H1 (cell line): ENCODE data around the gene HOXA6. TPM values are rescaled to one million over a fixed set of nuclear protein-coding genes. Genes with fewer than 3 reads are reported as not detected.

Experiments
- EZH2 ChIP-seq: fragments of 200-600 bp; sonication (generic); IDR thresholded peaks from 2 replicates; pipeline ENCODE4 v1.7.1; 2012; ENCODE audit warnings: low read depth, mild to moderate bottlenecking, moderate library complexity, low read length, inconsistent platforms; ENCODE audit not compliant: severe bottlenecking
- HDAC6 ChIP-seq: IDR thresholded peaks from one replicate; pipeline ENCODE4 v1.7.1; 2012; ENCODE audit warnings: low read depth, mild to moderate bottlenecking, inconsistent platforms, low read length, moderate library complexity
- polyA plus RNA-seq, 7 experiments: library from polyadenylated mRNA; depleted of rRNA in 3 of 7; stranded (reverse) in 5 of 7; unstranded in 2 of 7; fragments of >200 nt in 5 of 7; fragments of 200-250 nt in 2 of 7; gene quantifications; 1 replicate in 5 of 7; 2 replicates in 1 of 7; 4 replicates in 1 of 7; pipeline versions ENCODE4 v1.2.1 to v1.2.3, GENCODE V29; 2011 to 2013; ENCODE audit warnings: missing spikeins in 2 of 7, mixed read lengths in 2 of 7
- total RNA-seq: library from RNA; stranded (reverse); fragmentation: NEBNext Ultra II Directional; extraction: Animal tissue kit (Norgen Biotek cat#: 25700); gene quantifications from 2 replicates; pipeline ENCODE4 v1.2.1, GENCODE V29; 2021

Gene HOXA6
- total and polyA plus RNA-seq, 2 of the 8 experiments (the other 6 are each of a cell fraction or from before 2014, with no cell fraction given): not detected

DNA sequence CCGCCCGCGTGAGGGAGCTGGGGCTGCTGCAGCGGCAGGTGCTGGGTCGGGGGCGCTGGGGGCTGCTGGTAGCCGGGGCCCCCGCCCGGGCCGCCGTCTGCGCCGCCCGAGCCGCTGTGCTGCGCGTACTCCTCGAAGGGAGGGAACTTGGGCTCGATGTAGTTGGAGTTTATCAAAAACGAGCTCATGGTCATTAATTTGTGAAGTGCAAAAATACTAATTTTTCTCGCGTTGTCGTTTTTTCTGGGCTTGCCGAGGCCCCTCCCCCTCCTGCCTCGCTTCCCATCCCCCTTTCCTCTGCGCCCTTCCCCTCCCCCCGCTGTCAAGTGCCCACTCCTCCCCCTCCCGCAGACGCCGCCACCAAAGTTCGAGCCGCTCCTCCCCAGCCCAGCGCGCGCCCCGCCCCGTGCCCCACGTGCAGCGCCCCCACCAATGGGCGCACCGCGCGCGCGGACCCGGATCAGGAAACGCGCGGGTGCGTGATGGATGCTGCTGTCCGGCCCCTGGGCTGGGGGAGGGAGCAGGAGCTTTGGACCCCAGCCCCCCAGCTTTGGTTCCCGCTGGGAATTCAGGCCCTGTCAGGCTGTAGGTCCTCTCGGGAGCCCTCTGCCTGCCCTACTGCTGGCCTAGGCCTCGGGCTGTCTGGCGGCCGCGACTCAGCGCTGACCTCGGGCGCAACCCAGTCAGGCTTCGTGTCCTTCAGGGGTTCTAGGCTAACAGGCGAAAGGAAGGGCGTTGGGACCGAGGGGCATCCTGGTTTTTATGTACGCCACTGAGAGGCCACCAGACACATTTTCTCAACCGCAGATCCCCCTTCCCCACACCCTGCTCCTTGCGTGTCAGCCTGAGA is 16.8 kb downstream of the HOXA6 start, which contains the start of gene HOXA4 (continued):
- no peak for TF ChIP-seq HDAC6
- peak; percentile 76 for TF ChIP-seq EZH2
- TF ChIP-seq, all 59 proteins: peak for 18
